Small intestine (tissue), 16 donors: ENCODE measurements around the gene GRAMD1A. TPM values are rescaled to one million over a fixed set of nuclear protein-coding genes. Genes with fewer than 3 reads are reported as not detected.

Source experiments
- DNase-seq, 2 donors: peaks; one replicate each; pipeline versions ENCODE4 v3.0.0 to v3.0.0-alpha.2; 2013
- FAIRE-seq: peaks from 2 replicates; lab custom pipeline; 2012; peaks lifted over from hg19 to GRCh38; lab: Jason Lieb, UNC
- H3K27ac ChIP-seq, 3 donors: one replicate each; pipeline ENCODE4 v1.5.1; 2013; ENCODE audit warnings: low read length in 2 of 3, mild to moderate bottlenecking in 2 of 3, control low read depth in 1 of 3, inconsistent platforms in 1 of 3, low read depth in 1 of 3, moderate library complexity in 1 of 3
- H3K27me3 ChIP-seq, 3 donors: one replicate each; pipeline ENCODE4 v1.6.1; 2013; ENCODE audit warnings: low read length in 3 of 3, inconsistent platforms in 1 of 3; ENCODE audit not compliant: control insufficient read depth in 3 of 3, insufficient read depth in 3 of 3
- H3K36me3 ChIP-seq, 3 donors: one replicate each; pipeline ENCODE4 v1.6.1; 2013; ENCODE audit warnings: low read length in 3 of 3, inconsistent platforms in 1 of 3, low read depth in 1 of 3, mild to moderate bottlenecking in 1 of 3, moderate library complexity in 1 of 3; ENCODE audit not compliant: control insufficient read depth in 3 of 3, insufficient read depth in 2 of 3
- H3K4me1 ChIP-seq, 3 donors: one replicate each; pipeline ENCODE4 v1.6.1; 2013; ENCODE audit warnings: low read length in 2 of 3, inconsistent platforms in 1 of 3, low read depth in 1 of 3, mild to moderate bottlenecking in 1 of 3, moderate library complexity in 1 of 3; ENCODE audit not compliant: control insufficient read depth in 3 of 3, insufficient read depth in 2 of 3
- H3K4me3 ChIP-seq, 3 donors: one replicate each; pipeline ENCODE4 v1.5.1; 2013; ENCODE audit warnings: low read length in 3 of 3, control low read depth in 1 of 3, inconsistent platforms in 1 of 3, low read depth in 1 of 3, mild to moderate bottlenecking in 1 of 3, moderate library complexity in 1 of 3
- H3K9me3 ChIP-seq, 2 donors: one replicate each; pipeline ENCODE4 v1.6.1; 2013; ENCODE audit warnings: low read depth in 1 of 2, low read length in 1 of 2; ENCODE audit not compliant: control insufficient read depth in 2 of 2, insufficient read depth in 1 of 2
- WGBS, 3 donors: extraction: QIAGEN DNeasy Blood & Tissue Kit; methylation state at CpG; one replicate each; pipeline ENCODE4 v1.1.7; 2013; 5-methylcytosine and 5-hydroxymethylcytosine counted together
- long read RNA-seq, 10 donors: transcript quantifications; one replicate each; lab custom pipeline, GENCODE V29; 2026
- polyA plus RNA-seq, 4 donors: library from polyadenylated mRNA; stranded (reverse) in 3 of 4; unstranded in 1 of 4; fragments of 200-250 nt in 3 of 4; fragments of 120-200 nt in 1 of 4; gene quantifications; one replicate each; pipeline versions ENCODE4 v1.2.1 to v1.2.3, GENCODE V29; 2013
- donor health status: healthy with polysubstance abuse.
- donor health status: control.
- donor health status: control.
- donor health status: Bipolar disorder and iron deficiency.
- donor health status: healthy.

GRAMD1A gene
- 10 to 100 TPM in 2 of 4 donors, 1 to 10 TPM in 2; 2.0 to 47.0 (median 22.3) TPM for polyA plus RNA-seq
- long read RNA-seq, donor 1, partial matches to known transcripts: 31 of 40 reads
- long read RNA-seq, donor 1, other reads (novel, unspliced or antisense): 7 of 40 reads
- long read RNA-seq, donor 2: 0 reads
- long read RNA-seq, donor 3, partial matches to known transcripts: 12 of 14 reads
- long read RNA-seq, donor 3, other reads (novel, unspliced or antisense): 0 of 14 reads
- long read RNA-seq, donor 4: 0 reads
- long read RNA-seq, donor 5: 0 reads
- long read RNA-seq, donor 6, partial matches to known transcripts: 0 of 2 reads
- long read RNA-seq, donor 6, other reads (novel, unspliced or antisense): 0 of 2 reads
- long read RNA-seq, donor 7, partial matches to known transcripts: 0 of 10 reads
- long read RNA-seq, donor 7, other reads (novel, unspliced or antisense): 9 of 10 reads
- long read RNA-seq, donor 8: 0 reads
- long read RNA-seq, donor 9: 0 reads
- long read RNA-seq, donor 10, partial matches to known transcripts: 0 of 7 reads
- long read RNA-seq, donor 10, other reads (novel, unspliced or antisense): 5 of 7 reads

GRCh38 chr19:34999498-35000337 is at the start of gene GRAMD1A:
Gene GRAMD1A, plus strand, starts transcription at chr19:35000323. Its CDS starts 156 bp downstream, at chr19:35000479.
- DNase-seq (peak; percentile 83 to 94), FAIRE-seq (no peak)
- Histone ChIP-seq H3K4me3 (peak within 1 kb of the TSS; percentile 70 to 88 (median 82)), H3K36me3 (peaks cover 0 to 24% (median 0%) of the 10 kb centered on the region in 3 donors), H3K9me3 (peaks cover 0 to 6% of the 10 kb centered on the region in 2 donors), H3K27me3 (no peaks in the 10 kb centered on the region), H3K27ac (peak within 1 kb of the TSS; percentile 86 to 99 (median 98)), H3K4me1 (peaks cover 3 to 41% (median 9%) of the 10 kb centered on the region in 3 donors)
- 1 to 3% (median 2%) methylated on average over 30 to 45 of the region's 45 CpGs for WGBS, 3 donors

GRCh38 chr19:34953092-34953491 is 47.0 kb upstream of the GRAMD1A start:
- Histone ChIP-seq H3K36me3 (peaks cover 0 to 12% (median 11%) of the 10 kb centered on the region in 3 donors), H3K9me3 (peaks cover 3 to 26% of the 10 kb centered on the region in 2 donors), H3K27me3 (no peaks in the 10 kb centered on the region), H3K4me3 (no peak overlapping the region), H3K4me1 (no peaks in the 10 kb centered on the region), H3K27ac (no peak overlapping the region)
- FAIRE-seq (no peak), DNase-seq (no peak)

GRCh38 chr19:34957830-34958751 is 42.0 kb upstream of the GRAMD1A start:
- Histone ChIP-seq H3K9me3 (peaks cover 9 to 63% of the 10 kb centered on the region in 2 donors), H3K4me1 (peaks cover 0 to 11% (median 4%) of the 10 kb centered on the region in 3 donors), H3K27ac (no peak overlapping the region), H3K36me3 (peaks cover 21 to 45% (median 25%) of the 10 kb centered on the region in 3 donors), H3K4me3 (no peak overlapping the region), H3K27me3 (no peaks in the 10 kb centered on the region)
- FAIRE-seq (no peak), DNase-seq (no peak)
- WGBS, 3 donors: 94 to 95% (median 95%) methylated on average over 22 of the region's 22 CpGs

- H3K9me3 ChIP-seq: peaks cover 9 to 63% of the 10 kb centered on the region in 2 donors
- WGBS, 3 donors: 86 to 94% (median 93%) methylated on average over 7 of the region's 7 CpGs
These were observed 41.1 kb upstream of the GRAMD1A start for GRCh38 chr19:34959021-34959420.

GRCh38 chr19:34960103-34960805 is 39.9 kb upstream of the GRAMD1A start:
- Histone ChIP-seq H3K4me1 (peaks cover 0 to 12% (median 4%) of the 10 kb centered on the region in 3 donors), H3K27ac (no peak overlapping the region), H3K4me3 (no peak overlapping the region), H3K9me3 (peaks cover 9 to 63% of the 10 kb centered on the region in 2 donors), H3K36me3 (peaks cover 21 to 45% (median 25%) of the 10 kb centered on the region in 3 donors), H3K27me3 (no peaks in the 10 kb centered on the region)
- WGBS, 3 donors: 97 to 98% (median 98%) methylated on average over 8 of the region's 8 CpGs
- DNase-seq: no peak
- FAIRE-seq: no peak

More at GRCh38 chr19:34959021-34959420, 41.1 kb upstream of the GRAMD1A start:
- Histone ChIP-seq H3K27me3 (no peaks in the 10 kb centered on the region), H3K4me3 (no peak overlapping the region), H3K4me1 (peaks cover 0 to 12% (median 4%) of the 10 kb centered on the region in 3 donors), H3K36me3 (peaks cover 21 to 45% (median 25%) of the 10 kb centered on the region in 3 donors), H3K27ac (no peak overlapping the region)
- no peak for DNase-seq
- no peak for FAIRE-seq

GRCh38 chr19:34960940-34961679 is 39.0 kb upstream of the GRAMD1A start:
- 94 to 97% (median 97%) methylated on average over 12 of the region's 12 CpGs for WGBS, 3 donors
- no peak for DNase-seq
- Histone ChIP-seq H3K9me3 (peaks cover 9 to 67% of the 10 kb centered on the region in 2 donors), H3K27ac (no peak overlapping the region), H3K4me3 (no peak overlapping the region), H3K4me1 (peaks cover 0 to 12% (median 4%) of the 10 kb centered on the region in 3 donors), H3K36me3 (peaks cover 21 to 45% (median 25%) of the 10 kb centered on the region in 3 donors), H3K27me3 (no peaks in the 10 kb centered on the region)
- no peak for FAIRE-seq
